GM12872 (cell line): ENCODE data around the gene ZSCAN9.

Experiments
- CTCF ChIP-seq: IDR thresholded peaks from 3 replicates; pipeline ENCODE4 v1.5.1; 2011; ENCODE audit warnings: low read depth, mild to moderate bottlenecking, low read length, moderate library complexity; ENCODE audit not compliant: insufficient read depth

Gene ZSCAN9

GRCh38 chr6:28264834-28265401, 39.8 kb downstream of the ZSCAN9 start:
- TF ChIP-seq CTCF: no peak

- TF ChIP-seq CTCF: no peak
Measured at GRCh38 chr6:28266563-28266961, 41.5 kb downstream of the ZSCAN9 start.

- TF ChIP-seq CTCF: no peak
Measured at GRCh38 chr6:28266962-28267694, 42.1 kb downstream of the ZSCAN9 start, which contains the start of gene ZSCAN26. TSS of gene ZSCAN26 (plus strand) at chr6:28267143. CDS start at chr6:28271920, 4,777 bp downstream.

- TF ChIP-seq CTCF: no peak
Measured at GRCh38 chr6:28267695-28268059, 42.6 kb downstream of the ZSCAN9 start.

- TF ChIP-seq CTCF: no peak
Measured at GRCh38 chr6:28269492-28269891, 44.4 kb downstream of the ZSCAN9 start.

- TF ChIP-seq CTCF: no peak
Measured at GRCh38 chr6:28274888-28275287, 49.8 kb downstream of the ZSCAN9 start.

- TF ChIP-seq CTCF: no peak
Measured at GRCh38 chr6:28277746-28278145, 52.7 kb downstream of the ZSCAN9 start.
